Measurements from ENCODE around the gene TRABD2B.

Gene TRABD2B

DNA sequence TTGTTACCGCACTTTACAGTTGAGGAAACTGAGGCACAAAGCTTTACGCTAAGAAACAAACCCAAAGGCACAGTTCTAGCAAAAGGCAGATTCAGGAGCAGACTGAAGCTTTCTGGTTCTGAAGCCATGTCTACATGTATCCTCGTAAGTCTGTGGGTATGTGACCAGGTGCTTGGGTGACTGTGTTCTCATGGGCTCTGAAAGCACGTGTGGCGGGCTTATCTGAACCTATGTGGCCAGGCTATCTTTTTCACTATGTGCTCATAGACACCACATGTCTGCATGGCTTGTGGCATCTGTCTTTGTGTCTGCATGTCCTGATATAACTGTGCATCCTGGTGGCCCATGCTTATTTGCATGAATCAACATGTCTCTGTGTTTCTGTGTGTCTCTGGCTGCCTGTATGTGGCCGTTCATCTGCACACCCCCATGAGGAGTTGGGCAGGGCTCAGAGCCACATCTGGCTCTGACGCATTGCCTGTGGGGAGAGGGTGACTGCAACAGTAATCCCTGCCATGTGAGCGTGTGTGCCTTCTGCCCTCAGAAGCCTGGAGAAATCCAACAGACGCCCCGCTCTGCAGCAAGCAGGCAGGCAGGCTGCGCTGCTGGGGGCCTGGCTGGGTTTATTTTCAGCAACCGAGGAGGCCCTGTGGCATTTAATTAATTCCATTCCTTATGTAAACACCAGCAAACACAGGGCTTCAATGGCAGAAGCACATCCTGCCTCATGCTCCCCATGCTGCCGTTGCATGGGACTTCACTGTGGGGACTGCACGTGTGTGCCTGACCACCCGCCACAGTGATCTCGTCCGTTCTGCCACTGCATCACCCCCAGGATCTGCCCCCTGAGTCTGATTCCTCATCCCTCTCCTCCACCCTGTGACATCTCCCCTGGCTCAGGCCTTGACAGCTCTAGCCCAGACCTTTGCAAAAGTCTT, 115.4 kb downstream of the TRABD2B start:
- DNase-seq (ENCODE audit: low read depth) = peak; percentile 8

GRCh38 chr1:47876587-47876963, 120.6 kb downstream of the TRABD2B start:
- H3K4me3 ChIP-seq (ENCODE audit: control insufficient read depth, low read depth, low read length) = no peak overlapping the region

More for the DNA sequence above, 115.4 kb downstream of the TRABD2B start:
- H3K4me3 ChIP-seq (ENCODE audit: control insufficient read depth, low read depth, low read length) = no peak overlapping the region
- TF ChIP-seq CTCF (conservative IDR thresholded peaks at IDR 0.05; ENCODE audit: control insufficient read depth, insufficient read depth, low read depth, low read length) = no peak

DNA sequence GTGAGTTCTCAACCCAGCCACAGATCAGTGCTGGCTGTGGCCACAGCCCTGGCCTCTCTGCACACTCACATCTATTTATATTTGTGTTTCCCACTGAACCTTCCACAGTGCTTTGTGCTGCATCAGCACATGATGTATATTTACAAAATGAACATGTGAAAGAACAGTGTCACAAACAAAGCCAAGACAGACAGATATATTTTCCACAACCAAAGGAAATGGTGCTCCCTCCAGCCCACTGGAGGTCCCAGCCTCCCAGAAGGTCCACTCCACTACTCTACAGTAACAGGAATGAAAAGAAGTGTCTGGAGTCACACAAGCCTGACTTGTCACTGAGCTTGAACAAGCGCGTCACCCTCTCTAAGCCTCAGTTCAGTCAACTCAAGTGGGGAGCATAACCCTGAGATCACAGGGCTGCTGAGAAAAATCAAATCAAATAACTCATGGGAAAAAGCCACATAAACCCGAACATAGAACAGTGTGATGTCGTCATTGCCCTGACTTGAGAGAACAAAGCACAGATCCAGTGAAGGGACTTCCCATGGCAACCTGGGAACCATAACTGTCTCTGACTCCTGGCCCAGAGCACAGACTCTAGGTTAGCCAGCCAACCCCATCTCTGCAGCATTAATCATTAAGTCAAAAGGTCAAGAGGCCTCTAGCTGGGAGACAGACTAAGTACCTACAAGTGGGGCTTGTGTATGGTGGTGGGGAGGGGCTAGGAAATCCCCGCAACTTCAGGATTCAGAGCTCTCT, 121.2 kb downstream of the TRABD2B start:
- DNase-seq (ENCODE audit: low read depth) = peak; percentile 38
- H3K4me3 ChIP-seq (ENCODE audit: control insufficient read depth, low read depth, low read length) = no peak overlapping the region
- no peak for TF ChIP-seq CTCF (conservative IDR thresholded peaks at IDR 0.05; ENCODE audit: control insufficient read depth, insufficient read depth, low read depth, low read length)

More at GRCh38 chr1:47876587-47876963, 120.6 kb downstream of the TRABD2B start:
- no peak for DNase-seq (ENCODE audit: low read depth)
- no peak for TF ChIP-seq CTCF (conservative IDR thresholded peaks at IDR 0.05; ENCODE audit: control insufficient read depth, insufficient read depth, low read depth, low read length)

DNA sequence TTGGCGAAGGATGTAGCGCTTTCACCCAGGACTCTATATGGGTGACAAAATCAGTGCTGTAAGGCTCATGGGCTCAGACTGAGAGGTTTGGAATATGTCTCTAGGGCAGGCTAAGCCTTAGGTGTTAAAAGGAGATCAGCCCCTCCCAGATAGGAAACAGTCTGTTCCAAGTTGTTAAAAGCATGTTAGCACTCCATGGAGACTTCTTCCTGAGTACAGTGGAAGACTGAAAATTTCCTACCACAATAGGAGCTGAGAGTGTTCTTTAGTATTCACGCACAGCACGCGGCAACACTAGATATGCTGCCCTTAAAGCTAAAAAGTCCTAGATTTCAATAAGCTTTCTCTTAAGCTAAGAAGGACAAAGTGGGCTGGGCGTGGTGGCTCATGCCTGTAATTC, 122.1 kb downstream of the TRABD2B start:
- H3K4me3 ChIP-seq (ENCODE audit: control insufficient read depth, low read depth, low read length) = no peak overlapping the region
- no peak for TF ChIP-seq CTCF (conservative IDR thresholded peaks at IDR 0.05; ENCODE audit: control insufficient read depth, insufficient read depth, low read depth, low read length)
- DNase-seq (ENCODE audit: low read depth) = no peak

DNA sequence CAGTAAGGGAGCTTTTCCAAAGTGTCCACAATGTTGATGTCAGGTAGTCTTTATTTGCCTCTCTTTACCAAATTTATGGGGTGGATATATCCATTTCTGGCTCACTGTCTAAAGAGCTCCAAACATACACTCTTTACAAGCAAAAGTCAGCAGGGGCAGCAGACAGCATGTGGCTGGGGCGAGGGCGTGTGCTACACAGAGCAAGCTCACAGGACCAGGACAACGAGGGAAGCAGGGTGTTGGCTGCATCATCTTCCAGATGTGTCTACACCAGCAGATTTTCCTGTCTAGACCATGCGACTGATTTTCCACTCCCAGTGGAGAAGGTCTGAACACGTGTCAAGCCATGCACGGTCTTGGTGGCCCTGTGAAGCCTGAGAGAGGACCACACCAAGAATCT, 123.8 kb downstream of the TRABD2B start:
- TF ChIP-seq CTCF (conservative IDR thresholded peaks at IDR 0.05; ENCODE audit: control insufficient read depth, insufficient read depth, low read depth, low read length) = no peak
- no peak for DNase-seq (ENCODE audit: low read depth)
- no peak overlapping the region for H3K4me3 ChIP-seq (ENCODE audit: control insufficient read depth, low read depth, low read length)

- H3K4me3 ChIP-seq (ENCODE audit: control insufficient read depth, low read depth, low read length) = no peak overlapping the region
- no peak for TF ChIP-seq CTCF (conservative IDR thresholded peaks at IDR 0.05; ENCODE audit: control insufficient read depth, insufficient read depth, low read depth, low read length)
- no peak for DNase-seq (ENCODE audit: low read depth)
Measured at GRCh38 chr1:47872886-47873285, 124.3 kb downstream of the TRABD2B start.
